Muscle layer of colon (tissue), 2 donors: Measurements from ENCODE around the gene PTGIR.

Experiments used
- H3K27ac ChIP-seq: one replicate; pipeline ENCODE4 v1.7.0; 2013; ENCODE audit warnings: low read depth, mild to moderate bottlenecking, low read length, moderate library complexity
- H3K27me3 ChIP-seq, 2 donors: one replicate each; pipeline ENCODE4 v1.7.0; 2013; ENCODE audit warnings: low read length in 2 of 2, mild to moderate bottlenecking in 2 of 2; ENCODE audit not compliant: insufficient read depth in 2 of 2, control insufficient read depth in 1 of 2
- H3K36me3 ChIP-seq: one replicate; pipeline ENCODE4 v1.7.0; 2013; ENCODE audit warnings: mild to moderate bottlenecking, low read length; ENCODE audit not compliant: insufficient read depth
- H3K4me1 ChIP-seq: one replicate; pipeline ENCODE4 v1.7.0; 2013; ENCODE audit warnings: mild to moderate bottlenecking, low read length; ENCODE audit not compliant: insufficient read depth
- H3K4me3 ChIP-seq, 2 donors: one replicate each; pipeline ENCODE4 v1.7.0; 2013; ENCODE audit warnings: low read length in 2 of 2, low read depth in 1 of 2, mild to moderate bottlenecking in 1 of 2, moderate library complexity in 1 of 2
- H3K9ac ChIP-seq: one replicate; pipeline ENCODE4 v1.7.0; 2013; ENCODE audit warnings: low read length
- H3K9me3 ChIP-seq: one replicate; pipeline ENCODE4 v1.7.0; 2013; ENCODE audit warnings: mild to moderate bottlenecking, low read length
- donor health status: abdominal sarcoma.
- donor health status: Adenocarcinoma of cecum.

PTGIR gene

GRCh38 chr19:46610851-46611770 is 13.8 kb downstream of the PTGIR start:
- H3K4me3 ChIP-seq = no peak overlapping the region
- peaks cover 46% of the 10 kb centered on the region for H3K36me3 ChIP-seq
- no peaks in the 10 kb centered on the region for H3K27me3 ChIP-seq
- no peak overlapping the region for H3K27ac ChIP-seq
- no peaks in the 10 kb centered on the region for H3K9me3 ChIP-seq
- H3K9ac ChIP-seq = no peak overlapping the region
- H3K4me1 ChIP-seq = peaks cover 9% of the 10 kb centered on the region

GRCh38 chr19:46610413-46610775 is 14.5 kb downstream of the PTGIR start:
- H3K4me1 ChIP-seq = peaks cover 16% of the 10 kb centered on the region
- peaks cover 51% of the 10 kb centered on the region for H3K36me3 ChIP-seq
- no peak overlapping the region for H3K9ac ChIP-seq
- no peak overlapping the region for H3K27ac ChIP-seq
- no peaks in the 10 kb centered on the region for H3K9me3 ChIP-seq
- no peaks in the 10 kb centered on the region for H3K27me3 ChIP-seq
- no peak overlapping the region for H3K4me3 ChIP-seq

- no peak overlapping the region for H3K27ac ChIP-seq
- no peak overlapping the region for H3K4me3 ChIP-seq
- H3K27me3 ChIP-seq = no peaks in the 10 kb centered on the region
- no peak overlapping the region for H3K9ac ChIP-seq
- H3K9me3 ChIP-seq = no peaks in the 10 kb centered on the region
- peaks cover 22% of the 10 kb centered on the region for H3K4me1 ChIP-seq
- peaks cover 51% of the 10 kb centered on the region for H3K36me3 ChIP-seq
Measured at GRCh38 chr19:46609511-46610412, 15.1 kb downstream of the PTGIR start.

- Histone ChIP-seq H3K4me3 (no peak overlapping the region), H3K9ac (no peak overlapping the region), H3K36me3 (peaks cover 51% of the 10 kb centered on the region), H3K4me1 (peaks cover 23% of the 10 kb centered on the region), H3K27me3 (no peaks in the 10 kb centered on the region), H3K27ac (no peak overlapping the region), H3K9me3 (no peaks in the 10 kb centered on the region)
Measured at GRCh38 chr19:46608581-46609345, 16.1 kb downstream of the PTGIR start.

- Histone ChIP-seq H3K9ac (no peak overlapping the region), H3K4me3 (no peak overlapping the region), H3K9me3 (no peaks in the 10 kb centered on the region), H3K27me3 (no peaks in the 10 kb centered on the region), H3K4me1 (peaks cover 29% of the 10 kb centered on the region), H3K27ac (no peak overlapping the region), H3K36me3 (peaks cover 51% of the 10 kb centered on the region)
Measured at GRCh38 chr19:46608178-46608577, 16.7 kb downstream of the PTGIR start.

GRCh38 chr19:46607448-46607841 is 17.4 kb downstream of the PTGIR start:
- Histone ChIP-seq H3K9me3 (no peaks in the 10 kb centered on the region), H3K4me3 (no peak overlapping the region), H3K27me3 (no peaks in the 10 kb centered on the region), H3K4me1 (peaks cover 36% of the 10 kb centered on the region), H3K36me3 (peaks cover 51% of the 10 kb centered on the region), H3K27ac (no peak overlapping the region), H3K9ac (no peak overlapping the region)

- H3K27me3 ChIP-seq = no peaks in the 10 kb centered on the region
- no peak overlapping the region for H3K9ac ChIP-seq
- H3K9me3 ChIP-seq = no peaks in the 10 kb centered on the region
- H3K4me3 ChIP-seq = no peak overlapping the region
- H3K36me3 ChIP-seq = peaks cover 51% of the 10 kb centered on the region
- H3K27ac ChIP-seq = no peak overlapping the region
- peaks cover 40% of the 10 kb centered on the region for H3K4me1 ChIP-seq
Measured at GRCh38 chr19:46606681-46607447, 18.0 kb downstream of the PTGIR start.

GRCh38 chr19:46606019-46606418 is 18.9 kb downstream of the PTGIR start:
- Histone ChIP-seq H3K4me1 (peaks cover 40% of the 10 kb centered on the region), H3K9me3 (no peaks in the 10 kb centered on the region), H3K36me3 (peaks cover 50% of the 10 kb centered on the region), H3K4me3 (no peak overlapping the region), H3K27ac (no peak overlapping the region), H3K27me3 (no peaks in the 10 kb centered on the region), H3K9ac (peak overlapping the region; percentile 17)

GRCh38 chr19:46605356-46605821 is 19.5 kb downstream of the PTGIR start:
- peak overlapping the region in 1 of 2 donors; percentile 3 for H3K4me3 ChIP-seq
- no peaks in the 10 kb centered on the region for H3K27me3 ChIP-seq
- peaks cover 45% of the 10 kb centered on the region for H3K36me3 ChIP-seq
- peak overlapping the region; percentile 17 for H3K9ac ChIP-seq
- H3K27ac ChIP-seq = no peak overlapping the region
- H3K4me1 ChIP-seq = peaks cover 40% of the 10 kb centered on the region
- H3K9me3 ChIP-seq = no peaks in the 10 kb centered on the region

- Histone ChIP-seq H3K36me3 (peaks cover 43% of the 10 kb centered on the region), H3K27ac (no peak overlapping the region), H3K4me3 (peak overlapping the region in 1 of 2 donors; percentile 3), H3K4me1 (peaks cover 43% of the 10 kb centered on the region), H3K27me3 (no peaks in the 10 kb centered on the region), H3K9me3 (no peaks in the 10 kb centered on the region), H3K9ac (no peak overlapping the region)
Measured at GRCh38 chr19:46604781-46605355, 20.0 kb downstream of the PTGIR start.
